GM12873 (cell line): ENCODE results near the gene AOPEP.

Experiments used
- TF ChIP-seq, protein P1 (sequence below): IDR thresholded peaks from 2 replicates; pipeline ENCODE4 v1.5.1; 2012; ENCODE audit warnings: low read depth, mild to moderate bottlenecking, moderate library complexity, low read length, control low read depth; ENCODE audit not compliant: insufficient read depth; ENCODE audit errors: missing control alignments

Gene AOPEP

DNA sequence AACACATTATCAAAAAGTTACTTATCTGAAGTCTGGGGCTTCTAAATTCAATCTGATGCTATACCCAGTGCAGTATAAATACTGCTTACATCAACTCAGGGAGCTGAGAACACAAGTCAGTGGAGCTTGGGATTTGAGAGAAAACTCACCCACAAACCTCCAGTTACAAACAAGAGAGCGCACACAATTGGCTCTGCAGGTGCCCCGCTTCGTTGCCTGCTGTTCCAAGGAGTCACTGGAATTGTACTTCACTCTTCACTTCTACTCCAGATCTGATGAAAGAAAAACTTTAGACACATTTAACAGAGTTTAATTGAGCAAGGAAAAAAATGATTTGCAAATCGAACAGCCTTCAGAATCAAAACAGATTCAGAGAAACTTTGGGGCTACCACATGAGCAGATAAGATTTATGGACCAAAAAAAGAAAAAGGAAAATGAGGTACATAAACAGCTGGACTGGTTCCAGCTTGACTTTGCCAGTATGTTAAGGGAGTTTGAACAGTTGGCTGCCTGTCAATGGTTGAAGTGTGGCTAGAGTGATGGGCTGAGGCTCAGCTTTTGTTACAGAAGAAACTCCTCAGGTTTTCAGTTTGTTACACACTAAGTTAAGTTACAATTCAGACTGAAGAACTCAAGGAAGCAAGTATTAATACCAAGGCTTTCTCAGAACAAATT is 156.6 kb downstream of the AOPEP start:
- TF ChIP-seq, protein P1, sequence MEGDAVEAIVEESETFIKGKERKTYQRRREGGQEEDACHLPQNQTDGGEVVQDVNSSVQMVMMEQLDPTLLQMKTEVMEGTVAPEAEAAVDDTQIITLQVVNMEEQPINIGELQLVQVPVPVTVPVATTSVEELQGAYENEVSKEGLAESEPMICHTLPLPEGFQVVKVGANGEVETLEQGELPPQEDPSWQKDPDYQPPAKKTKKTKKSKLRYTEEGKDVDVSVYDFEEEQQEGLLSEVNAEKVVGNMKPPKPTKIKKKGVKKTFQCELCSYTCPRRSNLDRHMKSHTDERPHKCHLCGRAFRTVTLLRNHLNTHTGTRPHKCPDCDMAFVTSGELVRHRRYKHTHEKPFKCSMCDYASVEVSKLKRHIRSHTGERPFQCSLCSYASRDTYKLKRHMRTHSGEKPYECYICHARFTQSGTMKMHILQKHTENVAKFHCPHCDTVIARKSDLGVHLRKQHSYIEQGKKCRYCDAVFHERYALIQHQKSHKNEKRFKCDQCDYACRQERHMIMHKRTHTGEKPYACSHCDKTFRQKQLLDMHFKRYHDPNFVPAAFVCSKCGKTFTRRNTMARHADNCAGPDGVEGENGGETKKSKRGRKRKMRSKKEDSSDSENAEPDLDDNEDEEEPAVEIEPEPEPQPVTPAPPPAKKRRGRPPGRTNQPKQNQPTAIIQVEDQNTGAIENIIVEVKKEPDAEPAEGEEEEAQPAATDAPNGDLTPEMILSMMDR: no peak

DNA sequence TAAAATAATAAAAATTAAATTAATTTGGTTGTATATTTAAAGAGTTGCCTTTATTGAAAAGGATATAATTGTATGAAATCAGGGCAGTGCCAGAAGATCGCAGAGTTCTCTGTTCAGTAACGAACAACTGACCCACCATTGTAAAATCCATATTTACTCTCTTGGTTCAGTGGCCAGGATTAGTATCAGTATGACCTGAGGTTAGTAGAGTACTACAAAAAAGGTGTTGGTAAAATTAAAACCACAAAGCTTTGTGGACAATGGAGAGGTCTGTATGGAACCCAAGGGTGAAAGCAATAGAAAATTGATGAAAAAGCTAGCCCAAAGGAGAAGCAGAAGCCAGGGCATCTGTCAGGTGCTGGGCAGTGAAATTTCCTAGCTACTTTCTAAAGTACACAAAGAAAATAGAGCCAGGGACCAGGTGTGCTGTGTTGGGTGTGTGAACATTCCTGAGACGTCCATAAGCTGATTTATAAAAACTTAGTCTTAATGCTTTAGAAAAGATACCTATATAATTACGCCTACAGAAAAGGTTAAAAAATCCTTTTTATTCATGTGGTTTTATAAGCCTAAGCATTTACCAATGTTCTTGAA is 159.5 kb downstream of the AOPEP start:
- TF ChIP-seq, protein P1: no peak

DNA sequence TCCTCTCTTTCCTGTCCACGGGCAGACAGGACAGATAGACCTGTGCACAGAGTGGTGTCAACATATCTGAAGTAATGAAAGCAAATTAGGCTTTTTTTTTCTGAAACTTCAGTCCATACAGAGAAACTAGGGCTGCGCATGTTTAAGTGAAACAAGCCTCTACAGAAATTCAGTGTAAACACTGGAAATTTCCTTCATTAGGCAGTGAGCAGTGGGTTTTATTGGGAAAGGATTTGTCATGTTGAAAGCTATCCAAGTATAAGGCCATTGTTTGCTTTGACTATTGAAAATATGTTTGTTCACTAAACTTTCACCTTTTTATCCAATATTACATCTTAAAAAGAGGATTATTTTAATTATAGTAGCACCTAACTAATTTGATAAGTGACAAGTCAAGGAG is 161.2 kb downstream of the AOPEP start:
- TF ChIP-seq, protein P1: no peak

DNA sequence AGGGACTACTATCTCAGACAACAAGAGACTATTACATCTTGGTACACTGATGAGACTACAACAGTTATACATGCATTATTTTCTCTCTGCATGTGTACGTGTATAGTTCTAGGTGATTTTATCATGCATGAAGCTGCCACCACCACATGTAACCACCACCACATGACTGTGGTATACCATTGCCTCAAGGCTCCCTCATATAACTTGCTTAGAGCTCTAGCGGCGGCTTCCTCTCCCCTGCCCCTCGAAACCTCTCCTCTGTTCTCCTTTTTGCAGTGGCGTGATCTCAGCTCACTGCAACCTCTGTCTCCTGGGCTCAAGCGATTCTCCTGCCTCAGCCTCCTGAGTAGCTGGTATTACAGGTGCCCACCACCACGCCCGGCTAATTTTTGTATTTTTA is 162.3 kb downstream of the AOPEP start:
- TF ChIP-seq, protein P1: no peak

DNA sequence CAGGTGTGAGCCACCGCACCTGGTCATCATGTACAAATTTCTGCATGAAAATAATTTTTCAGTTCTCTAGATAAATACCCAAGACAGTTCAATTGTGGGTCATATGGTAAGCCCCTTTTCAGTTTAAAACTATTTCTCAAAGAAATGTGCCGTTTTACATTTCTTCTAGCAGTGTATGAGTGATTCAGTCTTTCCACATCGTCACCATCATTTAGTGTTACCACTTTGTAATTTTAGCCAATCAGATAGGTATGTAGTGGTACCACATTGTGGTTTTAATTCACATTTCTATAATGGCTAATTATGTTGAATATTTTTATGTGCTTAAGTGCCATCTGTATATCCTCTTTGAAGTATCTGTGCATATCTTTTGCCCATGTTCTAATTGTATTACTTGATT is 163.1 kb downstream of the AOPEP start:
- TF ChIP-seq, protein P1: no peak

DNA sequence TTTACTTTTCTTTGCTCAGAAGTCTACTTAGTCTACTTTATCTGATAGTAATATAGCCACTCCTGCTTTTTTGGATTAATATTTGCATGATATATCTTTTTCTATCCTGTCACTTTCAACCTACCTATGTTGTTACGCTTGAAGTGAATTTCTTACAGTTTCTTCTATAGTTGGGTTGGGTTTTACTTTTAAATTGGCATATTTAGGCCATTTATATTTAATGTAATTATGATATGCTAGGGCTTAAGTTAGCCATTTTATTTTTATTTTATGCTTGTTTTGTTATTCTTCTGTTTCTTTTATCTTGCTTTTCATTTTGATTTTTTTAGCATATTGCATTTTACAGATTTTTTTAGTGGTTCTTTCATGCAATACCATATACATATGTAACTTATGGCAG is 164.7 kb downstream of the AOPEP start:
- TF ChIP-seq, protein P1: no peak

DNA sequence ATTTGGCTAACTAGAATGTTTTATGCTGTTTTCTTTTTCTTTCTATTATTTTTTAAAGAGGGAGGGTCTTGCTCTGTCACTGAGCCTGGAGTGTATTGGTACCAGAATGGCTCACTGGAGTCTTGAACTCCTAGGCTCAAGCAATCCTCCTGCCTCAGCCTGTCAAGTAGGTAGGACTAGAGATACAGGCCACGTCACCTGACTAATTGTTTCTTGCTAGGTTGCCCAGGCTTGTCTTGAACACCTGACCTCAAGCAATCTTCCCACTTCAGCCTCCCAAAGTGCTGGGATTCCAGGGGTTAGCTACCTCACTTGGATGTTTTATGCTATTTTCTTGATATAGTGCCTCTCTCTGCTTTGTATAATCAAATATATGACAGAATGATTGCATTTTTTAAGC is 166.2 kb downstream of the AOPEP start:
- TF ChIP-seq, protein P1: no peak
